ENCODE measurements around the gene GID8.

GID8 gene

DNA sequence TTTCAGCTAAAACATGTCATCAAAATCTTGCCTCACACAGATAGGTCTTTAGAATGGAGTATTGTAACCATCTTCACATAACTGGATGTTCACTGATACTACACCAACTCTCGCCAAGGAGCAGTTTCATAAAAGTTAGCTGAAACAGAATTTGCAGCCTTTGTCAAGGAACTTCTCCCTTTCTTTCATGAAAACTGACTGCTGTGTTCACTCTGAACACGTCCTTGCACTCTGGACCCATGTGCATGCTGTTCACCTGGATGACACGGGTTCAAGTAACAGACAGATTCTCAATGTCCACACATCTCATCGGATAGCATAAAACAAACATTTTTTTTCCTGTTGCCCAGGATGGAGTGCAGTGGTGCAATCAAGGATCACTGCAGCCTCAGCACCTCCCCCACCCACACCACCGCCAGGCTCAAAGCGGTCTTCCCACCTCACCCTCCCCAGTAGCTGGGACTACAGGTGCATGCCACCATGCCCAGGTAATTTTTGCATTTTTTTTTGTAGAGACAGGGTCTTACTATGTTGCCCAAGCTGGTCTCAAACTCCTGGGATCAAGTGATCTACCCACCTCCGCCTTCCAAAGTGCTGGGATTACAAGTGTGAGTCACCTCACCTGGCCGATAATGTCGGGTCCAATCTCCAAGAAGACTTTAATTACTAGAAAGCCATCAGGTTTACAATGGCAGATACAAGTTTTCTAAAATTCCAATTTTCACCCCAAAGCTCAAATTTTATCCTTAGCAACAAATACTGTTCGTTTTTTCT lies 21.1 kb upstream of the GID8 start:
- no peak overlapping the region for H3K4me3 ChIP-seq (ENCODE audit: low read depth, low read length)
- DNase-seq (ENCODE audit: low read depth): no peak
- TF ChIP-seq, protein P1, sequence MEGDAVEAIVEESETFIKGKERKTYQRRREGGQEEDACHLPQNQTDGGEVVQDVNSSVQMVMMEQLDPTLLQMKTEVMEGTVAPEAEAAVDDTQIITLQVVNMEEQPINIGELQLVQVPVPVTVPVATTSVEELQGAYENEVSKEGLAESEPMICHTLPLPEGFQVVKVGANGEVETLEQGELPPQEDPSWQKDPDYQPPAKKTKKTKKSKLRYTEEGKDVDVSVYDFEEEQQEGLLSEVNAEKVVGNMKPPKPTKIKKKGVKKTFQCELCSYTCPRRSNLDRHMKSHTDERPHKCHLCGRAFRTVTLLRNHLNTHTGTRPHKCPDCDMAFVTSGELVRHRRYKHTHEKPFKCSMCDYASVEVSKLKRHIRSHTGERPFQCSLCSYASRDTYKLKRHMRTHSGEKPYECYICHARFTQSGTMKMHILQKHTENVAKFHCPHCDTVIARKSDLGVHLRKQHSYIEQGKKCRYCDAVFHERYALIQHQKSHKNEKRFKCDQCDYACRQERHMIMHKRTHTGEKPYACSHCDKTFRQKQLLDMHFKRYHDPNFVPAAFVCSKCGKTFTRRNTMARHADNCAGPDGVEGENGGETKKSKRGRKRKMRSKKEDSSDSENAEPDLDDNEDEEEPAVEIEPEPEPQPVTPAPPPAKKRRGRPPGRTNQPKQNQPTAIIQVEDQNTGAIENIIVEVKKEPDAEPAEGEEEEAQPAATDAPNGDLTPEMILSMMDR (conservative IDR thresholded peaks at IDR 0.05; ENCODE audit: low read depth, low read length): no peak

DNA sequence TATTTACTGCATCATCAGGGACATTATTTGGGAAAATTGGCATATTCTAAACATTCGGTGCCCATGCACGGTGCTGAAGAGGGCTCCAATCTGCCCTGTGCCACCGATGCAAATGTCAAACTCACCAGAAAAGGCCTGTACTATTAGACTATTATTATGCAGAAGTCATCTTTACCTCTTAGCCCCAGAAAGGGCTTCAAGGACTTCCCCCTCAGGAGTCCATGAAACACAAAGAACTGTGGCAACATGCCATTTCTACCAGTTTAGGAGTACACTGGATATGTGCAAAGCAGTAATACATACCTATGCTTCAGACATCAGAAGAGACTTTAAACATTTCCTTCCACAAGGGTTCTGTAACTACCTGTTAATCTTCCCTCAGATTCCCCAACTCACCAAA lies 20.2 kb upstream of the GID8 start:
- TF ChIP-seq, protein P1 (conservative IDR thresholded peaks at IDR 0.05; ENCODE audit: low read depth, low read length): no peak
- H3K4me3 ChIP-seq (ENCODE audit: low read depth, low read length): no peak overlapping the region
- no peak for DNase-seq (ENCODE audit: low read depth)

DNA sequence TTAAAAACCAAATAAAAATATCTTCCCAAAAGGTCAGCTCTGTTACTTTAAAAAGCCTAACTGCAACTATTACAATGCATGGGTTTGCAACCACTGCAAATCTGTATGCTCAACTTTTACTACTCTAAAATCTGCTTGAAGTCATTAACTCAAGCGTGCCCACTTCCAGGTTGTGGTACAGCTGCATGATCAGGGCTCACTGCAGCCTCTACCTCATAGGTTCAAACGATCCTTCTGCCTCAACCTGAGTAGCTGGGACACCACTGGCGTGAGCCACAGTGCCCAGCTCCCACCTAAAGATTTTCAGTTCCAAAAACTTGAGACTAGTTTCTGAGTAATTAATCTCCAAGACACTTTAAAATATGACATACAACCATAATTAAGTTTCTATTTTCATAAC lies 19.8 kb upstream of the GID8 start:
- TF ChIP-seq, protein P1 (conservative IDR thresholded peaks at IDR 0.05; ENCODE audit: low read depth, low read length): no peak
- no peak for DNase-seq (ENCODE audit: low read depth)
- H3K4me3 ChIP-seq (ENCODE audit: low read depth, low read length): no peak overlapping the region

DNA sequence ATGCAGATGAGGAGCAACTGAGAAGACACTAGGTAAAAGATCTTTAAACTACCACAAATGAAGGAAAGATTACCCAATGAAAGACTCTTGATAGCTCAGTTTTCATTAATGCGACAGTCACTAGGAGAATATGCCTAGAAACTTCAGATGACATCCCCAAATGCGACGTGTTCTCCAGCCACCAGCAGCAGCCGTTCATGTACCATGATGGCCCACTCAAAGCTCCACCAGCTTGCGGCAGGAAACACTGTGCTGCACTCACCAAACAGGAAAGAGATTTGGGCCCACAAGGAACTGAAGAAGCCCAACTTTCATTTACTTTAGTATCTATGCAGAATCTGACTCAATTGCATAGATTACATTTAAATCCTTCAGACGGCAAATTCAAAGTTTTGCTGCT lies 19.1 kb upstream of the GID8 start:
- TF ChIP-seq, protein P1 (conservative IDR thresholded peaks at IDR 0.05; ENCODE audit: low read depth, low read length): no peak
- no peak overlapping the region for H3K4me3 ChIP-seq (ENCODE audit: low read depth, low read length)
- DNase-seq (ENCODE audit: low read depth): no peak

DNA sequence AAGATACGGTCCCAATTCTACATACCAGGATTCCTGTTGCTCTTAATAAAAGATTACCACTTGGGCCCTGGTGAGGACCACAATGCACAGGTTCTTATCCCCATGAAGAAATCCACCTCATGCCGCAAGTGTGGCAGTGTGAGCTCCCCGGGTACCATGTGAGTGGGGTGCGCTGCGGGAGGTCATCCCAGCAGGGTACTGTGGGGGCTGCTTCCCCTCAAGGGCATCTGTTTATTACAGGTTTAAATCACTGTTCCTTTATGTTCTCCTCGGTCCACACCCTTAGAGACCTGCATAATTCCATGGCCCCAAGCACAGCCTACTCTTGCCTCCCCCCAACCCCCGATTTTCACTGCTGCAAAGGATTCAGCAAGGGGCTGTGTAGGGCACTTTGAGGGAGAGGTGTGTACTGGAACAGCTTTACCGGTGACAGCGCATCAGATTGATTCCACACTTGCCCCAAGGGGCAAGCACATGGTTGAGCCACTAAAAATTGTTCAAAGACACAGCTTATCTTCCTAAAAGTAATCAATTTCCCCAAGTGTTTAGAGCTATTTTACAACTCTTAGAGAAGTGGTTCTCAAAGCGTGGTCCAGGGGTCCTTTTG lies 17.8 kb upstream of the GID8 start:
- H3K4me3 ChIP-seq (ENCODE audit: low read depth, low read length): no peak overlapping the region

DNA sequence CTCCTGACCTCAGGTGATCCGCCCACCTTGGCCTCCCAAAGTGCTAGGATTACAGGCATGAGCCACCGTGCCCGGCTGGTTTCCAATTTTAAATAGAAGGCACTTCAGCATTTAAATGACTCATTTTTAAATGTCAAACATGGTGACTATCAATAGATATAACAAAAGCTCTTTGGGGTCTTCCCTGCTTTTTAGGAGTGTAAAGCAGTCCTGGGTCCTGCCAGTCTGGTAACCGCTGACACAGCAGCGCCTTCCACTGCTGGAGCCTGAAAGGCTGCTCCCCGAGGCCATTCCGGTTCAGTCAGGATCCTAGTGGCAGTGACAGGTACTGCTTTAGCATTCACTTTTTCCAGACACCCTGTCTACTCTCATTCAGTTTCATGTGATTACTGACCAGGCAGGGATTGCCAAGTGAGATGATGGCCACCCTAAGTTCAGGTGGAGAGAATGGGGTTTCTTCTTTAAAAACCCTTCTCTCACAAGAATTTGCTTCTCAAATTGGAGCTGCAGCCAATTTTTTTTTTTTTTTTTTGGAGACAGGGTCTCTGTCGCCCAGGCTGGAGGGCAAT lies 16.7 kb upstream of the GID8 start:
- no peak overlapping the region for H3K4me3 ChIP-seq (ENCODE audit: low read depth, low read length)
- TF ChIP-seq, protein P1 (conservative IDR thresholded peaks at IDR 0.05; ENCODE audit: low read depth, low read length): peak; percentile 77
- peak; percentile 78 for DNase-seq (ENCODE audit: low read depth)

More for the DNA sequence above, 17.8 kb upstream of the GID8 start:
- TF ChIP-seq, protein P1 (conservative IDR thresholded peaks at IDR 0.05; ENCODE audit: low read depth, low read length): no peak
- no peak for DNase-seq (ENCODE audit: low read depth)
